HG02588 (cell line): ENCODE results near the gene PFKFB4.
"Not testable (repeated sequence)": the region's sequence is repeated elsewhere in the genome, so short reads cannot be mapped to it uniquely, and the experiment has no call there.

Experiments
- ATAC-seq: cut with Tn5 transposase; IDR thresholded peaks from one replicate; pipeline ENCODE4 v1.9.1; 2021; ENCODE audit warnings: mild to moderate bottlenecking, moderate library complexity; ENCODE audit not compliant: unreplicated experiment

Gene PFKFB4

GRCh38 chr3:48561045-48561736, 4.6 kb upstream of the PFKFB4 start:
- ATAC-seq: no peak

- no peak for ATAC-seq
These were observed 4.0 kb upstream of the PFKFB4 start for GRCh38 chr3:48560648-48561018.

GRCh38 chr3:48558493-48559134, 2.0 kb upstream of the PFKFB4 start:
- no peak for ATAC-seq

GRCh38 chr3:48555949-48556795, 431 bp downstream of the PFKFB4 start:
- no peak for ATAC-seq

- ATAC-seq: no peak
These were observed 1.2 kb downstream of the PFKFB4 start for GRCh38 chr3:48555231-48555948.

GRCh38 chr3:48553886-48554845, 2.4 kb downstream of the PFKFB4 start:
- ATAC-seq: no peak

GRCh38 chr3:48553361-48553760, 3.2 kb downstream of the PFKFB4 start:
- ATAC-seq: no peak

GRCh38 chr3:48552111-48552951, 4.3 kb downstream of the PFKFB4 start:
- ATAC-seq: no peak

GRCh38 chr3:48551651-48552050, 5.0 kb downstream of the PFKFB4 start:
- ATAC-seq: not testable (repeated sequence)

GRCh38 chr3:48548729-48549705, 7.6 kb downstream of the PFKFB4 start:
- ATAC-seq: peak; percentile 55

- ATAC-seq: no peak
These were observed 8.5 kb downstream of the PFKFB4 start for GRCh38 chr3:48548126-48548525.

- ATAC-seq: no peak
These were observed 10.3 kb downstream of the PFKFB4 start for GRCh38 chr3:48546203-48546829.

- no peak for ATAC-seq
These were observed 12.5 kb downstream of the PFKFB4 start for GRCh38 chr3:48544141-48544540.

- no peak for ATAC-seq
These were observed 13.2 kb downstream of the PFKFB4 start for GRCh38 chr3:48543271-48543866.

GRCh38 chr3:48538451-48538850, 18.2 kb downstream of the PFKFB4 start:
- ATAC-seq: no peak

GRCh38 chr3:48536785-48537184, 19.8 kb downstream of the PFKFB4 start:
- no peak for ATAC-seq

- ATAC-seq: no peak
These were observed 20.5 kb downstream of the PFKFB4 start for GRCh38 chr3:48536116-48536515.
